Stimulated activated effector memory CD8-positive, alpha-beta T cell treated with anti-CD3 and anti-CD28 coated beads, Interleukin-12 subunit alpha, Interleukin-12 subunit beta, amount 100 ng/mL, for 72 hours (primary cell): ENCODE measurements around the gene SSX2IP.

ENCODE experiments used
- ATAC-seq: fragments of 150-1000 bp; cut with Tn5 transposase; 2 replicates; pipeline ENCODE4 v1.10.0; 2021
- DNase-seq, 2 donors: peaks; one replicate each; pipeline ENCODE4 v3.0.0; 2021 to 2022; ENCODE audit warnings: low spot score in 2 of 2
- H3K27ac Mint-ChIP-seq: one replicate; pipeline ENCODE4 v1.8.0; 2022; ENCODE audit warnings: mild to moderate bottlenecking, mixed read lengths
- H3K36me3 Mint-ChIP-seq: one replicate; pipeline ENCODE4 v1.8.0; 2022; ENCODE audit warnings: mild to moderate bottlenecking, mixed read lengths
- H3K4me1 Mint-ChIP-seq: one replicate; pipeline ENCODE4 v1.8.0; 2022; ENCODE audit warnings: mixed read lengths
- H3K4me3 Mint-ChIP-seq: one replicate; pipeline ENCODE4 v1.8.0; 2022; ENCODE audit warnings: mild to moderate bottlenecking, mixed read lengths
- H3K9me3 Mint-ChIP-seq: one replicate; pipeline ENCODE4 v1.8.0; 2022; ENCODE audit warnings: mixed read lengths

Gene SSX2IP

GRCh38 chr1:84719543-84720217 lies 29.4 kb upstream of the SSX2IP start:
- no peaks in the 10 kb centered on the region for H3K9me3 Mint-ChIP-seq
- no peaks in the 10 kb centered on the region for H3K36me3 Mint-ChIP-seq
- H3K4me1 Mint-ChIP-seq, result peaks cover 6% of the 10 kb centered on the region
- DNase-seq, result no peak
- H3K27ac Mint-ChIP-seq, result no peak overlapping the region
- H3K4me3 Mint-ChIP-seq, result no peak overlapping the region
- no peak for ATAC-seq

DNA sequence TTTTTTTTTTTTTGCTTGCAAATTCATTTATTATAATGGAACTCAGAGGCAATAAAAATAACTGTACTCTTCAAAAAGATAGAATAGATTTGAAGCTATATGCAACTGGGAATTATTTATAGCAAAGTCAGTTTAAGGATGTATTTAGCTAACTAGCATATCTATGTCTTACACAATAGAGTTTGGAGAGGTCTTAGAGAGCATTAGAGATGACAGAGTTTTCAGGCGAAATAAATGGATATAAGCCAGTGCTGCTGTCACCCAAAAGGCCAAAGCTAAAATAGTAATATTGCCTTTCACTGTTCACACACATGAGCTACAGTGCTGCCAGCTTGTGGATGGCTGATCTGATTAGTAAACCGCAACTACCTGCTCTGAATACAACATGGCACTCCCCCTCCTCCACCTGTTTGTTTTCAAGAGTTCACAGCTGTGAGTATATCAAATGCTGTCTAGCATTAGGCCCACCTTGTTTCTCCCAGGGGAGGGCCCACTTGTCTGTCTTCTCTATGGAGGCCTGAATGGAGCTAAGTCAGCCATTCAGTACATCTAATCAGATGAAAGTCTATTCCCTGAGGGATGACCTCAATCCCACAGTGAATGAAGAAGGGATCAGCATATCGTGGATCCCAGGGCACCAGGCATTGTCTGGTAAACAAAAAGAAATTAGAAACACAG lies 25.2 kb upstream of the SSX2IP start:
- Mint-ChIP-seq H3K36me3 (no peaks in the 10 kb centered on the region), H3K27ac (no peak overlapping the region), H3K4me1 (no peaks in the 10 kb centered on the region), H3K4me3 (no peak overlapping the region), H3K9me3 (no peaks in the 10 kb centered on the region)
- DNase-seq (no peak), ATAC-seq (no peak)

GRCh38 chr1:84712276-84712874 lies 22.1 kb upstream of the SSX2IP start:
- H3K27ac Mint-ChIP-seq, result no peak overlapping the region
- no peaks in the 10 kb centered on the region for H3K9me3 Mint-ChIP-seq
- DNase-seq (no peak), ATAC-seq (no peak)
- H3K36me3 Mint-ChIP-seq, result no peaks in the 10 kb centered on the region
- H3K4me3 Mint-ChIP-seq, result no peak overlapping the region
- H3K4me1 Mint-ChIP-seq, result no peaks in the 10 kb centered on the region

DNA sequence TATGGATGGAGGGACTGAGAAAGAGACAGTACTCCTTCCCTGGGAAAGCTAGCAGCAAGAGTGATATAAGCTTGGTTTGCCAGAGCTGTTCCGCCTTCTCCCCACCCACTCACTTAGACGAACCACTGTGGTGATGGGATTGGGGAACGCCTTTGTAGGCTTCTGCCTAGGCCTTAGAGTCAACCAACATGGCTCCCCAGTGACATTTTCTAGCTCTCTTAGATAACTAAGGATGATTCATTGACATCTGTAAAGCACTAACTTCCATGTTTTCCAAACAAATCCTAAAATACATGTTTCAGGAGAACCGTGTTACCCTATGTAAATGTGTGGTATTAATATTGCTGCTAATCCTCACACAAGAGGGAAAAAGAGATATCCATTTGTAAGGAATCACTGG lies 21.6 kb upstream of the SSX2IP start:
- ATAC-seq, result no peak

GRCh38 chr1:84711121-84711520 lies 20.9 kb upstream of the SSX2IP start:
- ATAC-seq, result no peak

More for the DNA sequence above, 21.6 kb upstream of the SSX2IP start:
- H3K27ac Mint-ChIP-seq, result no peak overlapping the region
- H3K4me1 Mint-ChIP-seq, result no peaks in the 10 kb centered on the region
- DNase-seq, result no peak
- H3K4me3 Mint-ChIP-seq, result no peak overlapping the region
- no peaks in the 10 kb centered on the region for H3K9me3 Mint-ChIP-seq
- no peaks in the 10 kb centered on the region for H3K36me3 Mint-ChIP-seq

DNA sequence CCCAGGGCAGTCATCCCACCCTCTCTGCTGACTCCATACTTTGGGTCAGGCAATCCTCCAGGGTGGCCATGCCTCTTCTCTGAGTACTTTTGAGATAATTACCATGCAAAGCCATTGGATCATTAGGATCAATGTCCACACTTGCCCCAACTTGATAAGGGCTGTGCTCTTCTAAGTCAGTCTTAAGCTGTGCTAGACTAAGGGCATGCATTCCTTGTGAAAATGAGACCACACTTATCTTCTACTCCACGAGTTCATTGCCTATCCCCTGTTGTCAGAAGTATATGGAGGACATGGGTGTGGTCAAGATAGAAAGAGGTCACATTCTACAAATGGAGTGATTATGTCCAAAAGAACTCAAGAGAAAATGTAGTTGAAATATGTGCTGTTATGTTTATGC lies 18.9 kb upstream of the SSX2IP start:
- Mint-ChIP-seq H3K4me3 (no peak overlapping the region), H3K36me3 (no peaks in the 10 kb centered on the region), H3K9me3 (no peaks in the 10 kb centered on the region), H3K27ac (no peak overlapping the region), H3K4me1 (no peaks in the 10 kb centered on the region)
- ATAC-seq (no peak), DNase-seq (no peak)

More at GRCh38 chr1:84711121-84711520, 20.9 kb upstream of the SSX2IP start:
- H3K4me3 Mint-ChIP-seq, result no peak overlapping the region
- no peaks in the 10 kb centered on the region for H3K4me1 Mint-ChIP-seq
- no peaks in the 10 kb centered on the region for H3K9me3 Mint-ChIP-seq
- H3K36me3 Mint-ChIP-seq, result no peaks in the 10 kb centered on the region
- H3K27ac Mint-ChIP-seq, result no peak overlapping the region
- no peak for DNase-seq

- no peaks in the 10 kb centered on the region for H3K4me1 Mint-ChIP-seq
- H3K27ac Mint-ChIP-seq, result no peak overlapping the region
- DNase-seq, result no peak
- H3K9me3 Mint-ChIP-seq, result no peaks in the 10 kb centered on the region
- no peak for ATAC-seq
- H3K36me3 Mint-ChIP-seq, result no peaks in the 10 kb centered on the region
- H3K4me3 Mint-ChIP-seq, result no peak overlapping the region
Measured at GRCh38 chr1:84708031-84708430, 17.8 kb upstream of the SSX2IP start.

- no peak for ATAC-seq
- Mint-ChIP-seq H3K27ac (no peak overlapping the region), H3K4me1 (no peaks in the 10 kb centered on the region), H3K9me3 (no peaks in the 10 kb centered on the region), H3K4me3 (no peak overlapping the region), H3K36me3 (no peaks in the 10 kb centered on the region)
- DNase-seq, result no peak
Measured at GRCh38 chr1:84705513-84705912, 15.3 kb upstream of the SSX2IP start.

GRCh38 chr1:84704872-84705417 lies 14.7 kb upstream of the SSX2IP start:
- DNase-seq (no peak), ATAC-seq (no peak)
- H3K4me1 Mint-ChIP-seq, result no peaks in the 10 kb centered on the region
- H3K9me3 Mint-ChIP-seq, result no peaks in the 10 kb centered on the region
- no peaks in the 10 kb centered on the region for H3K36me3 Mint-ChIP-seq
- no peak overlapping the region for H3K4me3 Mint-ChIP-seq
- H3K27ac Mint-ChIP-seq, result no peak overlapping the region

DNA sequence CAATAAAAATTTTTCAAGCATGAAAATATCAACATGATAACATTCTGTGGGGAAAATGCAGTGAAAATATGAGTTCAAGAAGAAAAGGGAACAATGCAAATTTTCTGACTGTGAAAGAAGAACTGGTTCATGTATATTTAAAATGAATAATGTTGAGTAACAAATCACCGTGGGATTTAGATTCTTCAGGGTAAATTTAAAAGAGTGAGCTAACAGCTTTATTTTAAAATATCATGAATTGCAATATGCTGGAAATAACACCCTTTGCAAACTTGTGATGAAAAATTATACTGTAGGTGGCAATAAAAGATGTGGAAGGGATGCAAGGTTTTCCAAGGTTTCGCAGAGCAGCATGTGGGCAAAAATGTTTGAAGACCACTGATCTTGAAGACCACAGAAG lies 13.2 kb upstream of the SSX2IP start:
- H3K27ac Mint-ChIP-seq, result no peak overlapping the region
- DNase-seq (no peak), ATAC-seq (no peak)
- no peaks in the 10 kb centered on the region for H3K9me3 Mint-ChIP-seq
- H3K36me3 Mint-ChIP-seq, result no peaks in the 10 kb centered on the region
- no peaks in the 10 kb centered on the region for H3K4me1 Mint-ChIP-seq
- H3K4me3 Mint-ChIP-seq, result no peak overlapping the region

DNA sequence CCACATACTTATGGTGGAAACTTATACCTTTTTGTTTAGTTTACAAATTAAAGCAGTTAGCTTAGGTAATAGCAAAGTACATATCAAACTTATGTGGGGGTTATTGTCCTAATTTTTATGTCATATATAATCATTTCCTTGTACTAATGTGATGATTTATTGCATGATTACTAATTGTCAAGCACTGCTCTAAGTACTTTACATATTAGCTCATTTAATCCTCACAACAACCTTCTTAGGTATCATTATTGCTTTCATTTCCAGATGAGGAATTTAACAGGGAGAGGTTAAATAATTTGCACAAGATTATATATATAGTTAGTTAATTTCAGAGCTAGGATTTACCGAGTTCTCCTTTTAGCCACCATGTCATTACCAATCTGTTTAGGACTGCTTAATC lies 11.9 kb upstream of the SSX2IP start:
- no peak for ATAC-seq
- Mint-ChIP-seq H3K9me3 (no peaks in the 10 kb centered on the region), H3K4me1 (no peaks in the 10 kb centered on the region), H3K4me3 (no peak overlapping the region), H3K36me3 (no peaks in the 10 kb centered on the region), H3K27ac (no peak overlapping the region)
- DNase-seq, result no peak

- Mint-ChIP-seq H3K27ac (no peak overlapping the region), H3K36me3 (no peaks in the 10 kb centered on the region), H3K4me3 (no peak overlapping the region), H3K4me1 (no peaks in the 10 kb centered on the region), H3K9me3 (no peaks in the 10 kb centered on the region)
- ATAC-seq (no peak), DNase-seq (no peak)
Measured at GRCh38 chr1:84701376-84701775, 11.1 kb upstream of the SSX2IP start.

- no peaks in the 10 kb centered on the region for H3K36me3 Mint-ChIP-seq
- ATAC-seq (no peak), DNase-seq (no peak)
- no peaks in the 10 kb centered on the region for H3K9me3 Mint-ChIP-seq
- H3K27ac Mint-ChIP-seq, result no peak overlapping the region
- H3K4me3 Mint-ChIP-seq, result no peak overlapping the region
- no peaks in the 10 kb centered on the region for H3K4me1 Mint-ChIP-seq
Measured at GRCh38 chr1:84700070-84700469, 9.8 kb upstream of the SSX2IP start.

DNA sequence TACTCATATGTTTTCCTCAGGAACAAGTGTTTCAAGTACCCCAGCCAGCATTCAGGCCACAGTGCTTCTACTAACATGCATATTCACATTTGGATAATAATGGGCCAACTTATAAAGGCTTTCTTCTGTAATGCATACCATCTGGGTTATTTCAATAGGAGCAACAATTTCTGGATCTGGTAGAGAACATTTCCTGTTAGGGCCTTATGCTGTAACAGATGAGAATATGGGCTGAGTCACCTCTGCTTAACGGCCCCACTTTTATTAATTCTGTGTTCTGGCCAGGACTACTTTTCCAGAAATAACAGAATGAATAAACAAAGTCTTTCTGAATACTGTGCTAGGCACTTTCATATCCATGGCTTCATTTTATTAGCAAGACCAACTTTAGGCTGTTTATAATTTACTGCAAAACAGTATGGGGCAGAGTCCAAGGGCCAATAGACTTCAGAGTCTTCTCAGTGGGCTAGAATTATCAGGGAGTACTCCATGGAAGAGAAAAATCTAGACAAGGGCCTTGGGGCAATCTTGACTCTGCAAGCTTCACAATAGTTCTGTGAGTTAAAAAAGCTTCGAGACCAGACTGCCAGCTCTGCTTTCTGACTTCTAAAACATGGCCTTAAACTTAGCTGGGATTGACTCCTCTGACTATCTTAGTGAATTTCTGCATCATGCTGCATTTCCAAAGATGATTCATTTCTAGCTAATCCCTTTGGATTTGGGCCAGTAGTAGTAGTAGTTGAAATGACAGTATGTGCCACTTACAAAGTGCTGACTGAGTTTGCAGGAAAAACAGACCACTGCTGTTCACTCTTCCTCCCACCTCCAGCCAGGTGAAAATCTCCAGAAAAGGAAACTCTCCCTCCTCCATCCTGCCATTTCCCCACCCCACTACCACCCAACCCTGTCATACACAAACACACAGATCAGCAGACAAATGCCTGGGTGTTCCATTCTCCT lies 8.2 kb upstream of the SSX2IP start:
- H3K9me3 Mint-ChIP-seq, result no peaks in the 10 kb centered on the region
- H3K4me1 Mint-ChIP-seq, result no peaks in the 10 kb centered on the region
- H3K27ac Mint-ChIP-seq, result no peak overlapping the region
- DNase-seq (no peak), ATAC-seq (no peak)
- H3K36me3 Mint-ChIP-seq, result no peaks in the 10 kb centered on the region
- H3K4me3 Mint-ChIP-seq, result no peak overlapping the region

GRCh38 chr1:84693785-84694184 lies 3.5 kb upstream of the SSX2IP start:
- no peaks in the 10 kb centered on the region for H3K9me3 Mint-ChIP-seq
- DNase-seq, result no peak
- H3K4me3 Mint-ChIP-seq, result no peak overlapping the region
- no peak for ATAC-seq
- H3K4me1 Mint-ChIP-seq, result peaks cover 25% of the 10 kb centered on the region
- H3K36me3 Mint-ChIP-seq, result peaks cover 7% of the 10 kb centered on the region
- no peak overlapping the region for H3K27ac Mint-ChIP-seq
